Suppressor macrophage treated with lipopolysaccharide for 1 hour (primary cell): ENCODE measurements around the gene ILF2.
"Not testable (repeated sequence)": the region's sequence is repeated elsewhere in the genome, so short reads cannot be mapped to it uniquely, and the experiment has no call there.

Source experiments
- DNase-seq, 3 donors: peaks; one replicate each; pipeline ENCODE4 v3.0.0-alpha.2; 2020 to 2022

Gene ILF2

DNA sequence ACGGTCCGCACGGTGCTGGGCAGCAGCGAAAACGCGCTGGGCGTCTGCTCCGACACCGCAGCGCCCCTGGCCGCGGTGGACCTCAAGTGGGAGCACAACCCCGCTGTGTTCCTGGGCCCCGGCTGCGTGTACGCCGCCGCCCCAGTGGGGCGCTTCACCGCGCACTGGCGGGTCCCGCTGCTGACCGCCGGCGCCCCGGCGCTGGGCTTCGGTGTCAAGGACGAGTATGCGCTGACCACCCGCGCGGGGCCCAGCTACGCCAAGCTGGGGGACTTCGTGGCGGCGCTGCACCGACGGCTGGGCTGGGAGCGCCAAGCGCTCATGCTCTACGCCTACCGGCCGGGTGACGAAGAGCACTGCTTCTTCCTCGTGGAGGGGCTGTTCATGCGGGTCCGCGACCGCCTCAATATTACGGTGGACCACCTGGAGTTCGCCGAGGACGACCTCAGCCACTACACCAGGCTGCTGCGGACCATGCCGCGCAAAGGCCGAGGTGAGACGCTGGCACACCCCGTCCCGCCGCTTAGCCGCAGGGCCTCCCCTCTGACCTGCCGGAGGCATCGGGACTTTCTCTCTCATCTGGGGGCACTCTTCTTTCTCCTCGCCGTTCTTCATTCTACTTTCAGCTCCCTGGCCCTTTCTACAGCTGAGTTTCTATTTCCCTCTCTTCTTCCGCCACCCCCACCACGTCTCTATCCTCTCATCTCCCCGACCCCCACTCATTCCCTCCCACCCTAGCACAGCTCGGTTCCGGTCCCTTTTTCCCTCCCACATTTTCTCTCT lies 8.7 kb upstream of the ILF2 start:
- DNase-seq: peak in 2 of 3 donors; percentile 31 to 56

DNA sequence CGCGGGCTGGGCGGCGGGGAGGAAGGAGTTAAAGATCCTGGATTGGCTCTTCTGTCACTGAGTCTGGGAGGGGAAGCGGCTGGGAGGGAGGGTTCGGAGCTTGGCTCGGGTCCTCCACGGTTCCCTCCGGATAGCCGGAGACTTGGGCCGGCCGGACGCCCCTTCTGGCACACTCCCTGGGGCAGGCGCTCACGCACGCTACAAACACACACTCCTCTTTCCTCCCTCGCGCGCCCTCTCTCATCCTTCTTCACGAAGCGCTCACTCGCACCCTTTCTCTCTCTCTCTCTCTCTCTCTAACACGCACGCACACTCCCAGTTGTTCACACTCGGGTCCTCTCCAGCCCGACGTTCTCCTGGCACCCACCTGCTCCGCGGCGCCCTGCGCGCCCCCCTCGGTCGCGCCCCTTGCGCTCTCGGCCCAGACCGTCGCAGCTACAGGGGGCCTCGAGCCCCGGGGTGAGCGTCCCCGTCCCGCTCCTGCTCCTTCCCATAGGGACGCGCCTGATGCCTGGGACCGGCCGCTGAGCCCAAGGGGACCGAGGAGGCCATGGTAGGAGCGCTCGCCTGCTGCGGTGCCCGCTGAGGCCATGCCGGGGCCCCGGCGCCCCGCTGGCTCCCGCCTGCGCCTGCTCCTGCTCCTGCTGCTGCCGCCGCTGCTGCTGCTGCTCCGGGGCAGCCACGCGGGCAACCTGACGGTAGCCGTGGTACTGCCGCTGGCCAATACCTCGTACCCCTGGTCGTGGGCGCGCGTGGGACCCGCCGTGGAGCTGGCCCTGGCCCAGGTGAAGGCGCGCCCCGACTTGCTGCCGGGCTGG lies 7.9 kb upstream of the ILF2 start, which contains the start of gene NPR1:
Gene NPR1, plus strand, starts transcription at position 170 of the 818 bp plus-strand sequence. Its CDS starts 421 bp downstream, at position 591.
- DNase-seq: peak in 1 of 3 donors; percentile 52

DNA sequence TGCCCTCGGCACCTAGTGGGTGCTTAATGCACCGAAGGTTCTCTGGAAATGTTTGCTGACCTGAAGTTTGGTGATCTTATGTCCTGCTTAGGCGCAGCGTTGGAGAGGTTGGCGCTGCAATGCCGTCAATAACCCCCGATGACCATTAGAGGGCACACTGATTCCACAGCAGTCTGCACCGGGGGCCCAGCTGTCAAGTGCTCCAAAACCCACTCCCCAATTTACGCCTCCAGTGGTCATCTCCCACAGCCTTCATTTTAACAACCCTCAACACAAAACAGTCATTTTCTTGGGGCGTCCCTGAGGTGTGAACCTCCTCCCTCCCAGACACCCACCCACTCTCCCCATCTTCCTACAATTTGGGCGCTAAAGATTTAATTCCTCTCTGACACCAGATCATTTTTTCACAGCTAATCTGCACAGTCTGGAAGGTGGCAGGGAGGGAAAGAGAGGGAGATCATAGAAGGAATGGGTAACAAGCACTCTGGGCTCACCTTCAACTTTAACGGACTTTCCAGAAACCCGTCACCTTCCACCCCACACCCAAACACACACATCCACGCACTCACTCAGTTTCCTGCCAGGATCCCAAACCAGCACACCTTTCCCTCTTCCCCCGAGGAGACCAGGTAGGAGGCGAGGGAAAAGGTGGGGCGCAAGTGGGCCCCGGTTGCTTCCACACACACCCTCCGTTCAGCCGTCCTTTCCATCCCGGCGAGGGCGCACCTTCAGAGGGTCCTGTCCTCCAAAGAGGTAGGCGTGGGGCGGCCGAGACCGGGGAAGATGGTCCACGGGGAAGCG lies 7.1 kb upstream of the ILF2 start:
- peak; percentile 61 to 76 (median 74) for DNase-seq

GRCh38 chr1:153673511-153673910 lies 2.7 kb upstream of the ILF2 start:
- DNase-seq: no peak

- DNase-seq: peak; percentile 51 to 63 (median 55)
Measured at GRCh38 chr1:153671628-153672353, 998 bp upstream of the ILF2 start.

GRCh38 chr1:153670257-153670858 lies 435 bp downstream of the ILF2 start:
- no peak for DNase-seq

DNA sequence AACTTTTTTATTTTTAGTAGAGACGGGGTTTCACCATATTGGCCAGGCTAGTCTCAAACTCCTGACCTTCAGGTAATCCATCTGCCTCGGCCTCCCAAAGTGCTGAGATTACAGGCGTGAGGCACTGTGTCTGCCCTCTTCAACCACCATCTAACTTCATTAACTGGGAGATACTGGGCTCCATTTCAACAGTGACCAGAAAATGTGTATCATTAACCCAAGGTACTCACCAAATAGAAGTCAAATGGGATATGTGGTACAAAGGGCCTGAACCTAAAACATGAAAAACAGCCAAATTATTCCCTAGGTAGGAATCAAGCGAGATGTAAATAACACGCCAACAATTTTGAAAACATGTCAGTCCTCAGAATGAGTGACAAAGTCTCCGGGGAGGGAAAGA lies 1.2 kb downstream of the ILF2 start:
- no peak for DNase-seq

GRCh38 chr1:153668672-153669071 lies 2.1 kb downstream of the ILF2 start:
- not testable (repeated sequence) for DNase-seq

- DNase-seq: no peak
Measured at GRCh38 chr1:153667439-153667838, 3.4 kb downstream of the ILF2 start.

DNA sequence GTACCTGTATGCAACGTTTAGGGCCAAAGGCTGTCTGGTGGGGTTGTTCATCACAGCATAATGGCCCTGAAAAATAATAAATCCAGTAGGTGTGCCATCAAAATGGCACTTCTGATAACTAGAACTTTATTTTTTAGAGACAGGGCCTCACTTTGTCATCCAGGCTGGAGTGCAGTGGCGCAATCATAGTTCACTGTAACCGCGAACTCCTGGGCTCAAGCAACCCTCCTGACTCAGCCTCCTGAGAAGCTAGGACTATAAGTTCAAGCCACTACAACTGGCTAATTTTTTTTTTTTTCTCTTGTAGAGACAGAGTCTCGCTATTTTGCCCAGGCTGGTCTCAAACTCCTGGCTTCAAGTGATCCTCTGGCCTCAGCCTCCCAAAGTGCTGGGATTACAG lies 7.6 kb downstream of the ILF2 start:
- no peak for DNase-seq

DNA sequence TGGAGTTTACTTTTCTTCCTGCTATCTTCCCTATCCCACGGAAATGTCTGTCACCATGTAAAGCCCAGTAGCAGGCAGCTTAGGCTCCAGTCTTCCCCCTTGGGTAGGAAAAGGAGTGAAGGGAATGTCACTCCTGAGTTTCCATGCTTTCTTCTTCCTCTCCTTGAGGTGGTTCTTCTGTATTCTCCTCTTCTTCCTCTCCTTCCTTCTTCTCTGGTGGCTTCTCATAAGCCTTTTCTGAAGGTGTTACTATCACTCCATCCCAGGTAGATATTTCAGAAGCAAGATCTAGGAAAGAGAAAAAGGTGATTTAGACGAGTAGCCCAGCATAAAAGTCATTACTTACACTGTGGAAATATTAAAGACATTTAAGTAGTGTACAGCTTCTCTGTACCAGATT lies 8.5 kb downstream of the ILF2 start:
- no peak for DNase-seq

GRCh38 chr1:153661111-153661708 lies 9.6 kb downstream of the ILF2 start:
- DNase-seq: no peak

DNA sequence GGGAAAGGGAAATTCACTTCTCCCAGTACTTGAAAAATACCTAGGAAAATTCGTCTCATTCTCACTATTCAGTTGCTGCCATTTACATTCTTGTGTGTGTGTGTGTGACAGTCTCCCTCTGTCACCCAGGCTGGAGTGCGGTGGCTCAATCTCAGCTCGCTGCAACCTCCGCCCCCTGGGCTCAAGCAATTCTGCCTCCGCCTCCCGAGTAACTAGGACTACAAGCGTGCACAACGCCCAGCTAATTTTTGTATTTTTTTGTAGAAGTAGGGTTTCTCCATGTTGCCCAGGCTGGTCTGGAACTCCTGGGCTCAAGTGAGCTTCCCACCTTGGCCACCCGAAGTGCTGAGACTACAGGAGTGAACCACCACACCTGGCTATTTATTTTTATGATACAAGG lies 11.1 kb downstream of the ILF2 start:
- no peak for DNase-seq

DNA sequence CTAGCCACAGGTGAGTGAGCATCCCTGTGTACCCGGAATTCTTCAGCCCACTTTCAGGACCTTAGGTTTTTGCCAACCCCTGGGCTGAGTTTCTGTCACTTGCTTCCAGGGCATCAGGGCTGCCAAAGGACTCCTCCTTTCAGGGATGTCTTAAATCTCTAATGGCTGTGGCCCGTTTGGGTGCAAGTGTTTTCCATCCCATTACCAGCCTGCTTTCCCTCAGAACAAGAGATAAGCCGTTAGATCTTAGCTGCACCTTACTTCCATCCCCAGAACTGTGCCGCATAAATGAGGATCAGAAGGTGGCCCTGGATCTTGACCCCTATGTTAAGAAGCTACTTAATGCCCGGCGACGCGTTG lies 11.6 kb downstream of the ILF2 start:
- no peak for DNase-seq

DNA sequence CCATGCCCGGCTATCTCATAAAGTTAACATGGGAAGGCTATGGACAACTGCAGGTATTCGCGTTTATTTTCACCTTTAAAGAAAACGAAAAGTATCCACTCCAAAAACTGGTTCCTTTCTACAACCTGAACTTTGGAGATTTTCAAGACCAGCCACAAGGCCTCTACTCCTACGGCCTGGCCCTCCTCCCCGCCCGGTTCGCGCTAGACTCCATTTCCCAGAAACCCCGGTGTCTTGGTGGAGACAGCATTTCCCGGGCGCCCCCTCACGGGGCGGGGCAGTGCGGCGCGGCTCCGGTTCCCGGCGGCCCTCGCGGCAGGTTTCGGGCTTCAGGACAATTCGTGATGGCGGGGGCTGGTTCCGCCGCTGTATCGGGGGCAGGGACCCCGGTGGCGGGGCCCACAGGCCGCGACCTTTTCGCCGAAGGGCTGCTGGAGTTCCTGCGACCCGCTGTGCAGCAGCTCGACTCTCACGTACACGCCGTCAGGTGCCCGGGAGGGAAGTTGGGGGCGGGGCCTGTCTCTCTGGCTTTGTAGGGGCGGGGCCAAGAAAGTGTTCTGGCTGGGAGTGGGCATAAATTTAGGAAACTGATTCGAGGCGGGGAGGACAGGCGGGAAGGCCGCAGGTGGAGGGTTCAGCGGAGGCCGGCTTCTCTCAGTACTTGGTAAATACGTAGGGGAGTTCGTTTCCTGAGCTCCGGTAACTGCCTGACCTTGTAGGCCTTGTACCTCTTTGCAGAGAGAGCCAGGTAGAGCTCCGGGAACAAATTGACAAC lies 12.2 kb downstream of the ILF2 start, which contains the start of gene SNAPIN:
Gene SNAPIN, plus strand, starts transcription at position 304 of the 775 bp plus-strand sequence. Its CDS starts 41 bp downstream, at position 345.
- DNase-seq: peak; percentile 93 to 96 (median 95)

GRCh38 chr1:153655333-153655732 lies 15.5 kb downstream of the ILF2 start:
- DNase-seq: no peak

GRCh38 chr1:153652805-153653500 lies 17.8 kb downstream of the ILF2 start:
- DNase-seq: peak; percentile 67 to 79 (median 70)

GRCh38 chr1:153651771-153652170 lies 19.0 kb downstream of the ILF2 start:
- DNase-seq: no peak

DNA sequence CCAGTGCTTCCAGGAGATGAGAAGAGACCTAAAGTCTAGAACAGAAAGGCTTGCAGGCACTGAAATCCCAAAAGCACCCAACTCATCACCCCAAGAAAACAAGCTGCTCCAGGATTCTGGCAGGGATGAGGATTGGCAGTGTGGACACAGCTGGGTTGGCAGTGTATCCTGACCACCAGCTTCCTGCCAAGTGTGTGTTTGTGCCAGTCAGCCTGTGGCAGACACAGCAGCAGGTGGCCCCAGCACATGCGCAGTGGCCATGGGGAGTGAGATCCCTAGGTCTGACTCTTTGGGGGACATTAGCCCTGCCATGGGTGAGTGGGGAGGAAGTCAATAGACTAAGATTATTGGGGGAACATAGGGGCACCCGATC lies 20.9 kb downstream of the ILF2 start:
- no peak for DNase-seq
